SK-N-MC (cell line): ENCODE data around the gene SCCPDH.

Experiments
- EZH2 ChIP-seq: fragments of 200-600 bp; sonication (generic); IDR thresholded peaks from one replicate; pipeline ENCODE4 v1.6.1; 2017; ENCODE audit warnings: antibody characterized with exemption
- FOXP2 ChIP-seq: optimal IDR thresholded peaks from 2 replicates; pipeline ENCODE3; 2011; ENCODE audit warnings: mild to moderate bottlenecking, moderate library complexity; ENCODE audit not compliant: insufficient read depth; ENCODE audit errors: extremely low read length, control extremely low read depth
- POLR2AphosphoS5 ChIP-seq: IDR thresholded peaks from 2 replicates; pipeline ENCODE4 v1.6.1; 2012; ENCODE audit warnings: mild to moderate bottlenecking, low read depth, low read length, borderline replicate concordance

DNA sequence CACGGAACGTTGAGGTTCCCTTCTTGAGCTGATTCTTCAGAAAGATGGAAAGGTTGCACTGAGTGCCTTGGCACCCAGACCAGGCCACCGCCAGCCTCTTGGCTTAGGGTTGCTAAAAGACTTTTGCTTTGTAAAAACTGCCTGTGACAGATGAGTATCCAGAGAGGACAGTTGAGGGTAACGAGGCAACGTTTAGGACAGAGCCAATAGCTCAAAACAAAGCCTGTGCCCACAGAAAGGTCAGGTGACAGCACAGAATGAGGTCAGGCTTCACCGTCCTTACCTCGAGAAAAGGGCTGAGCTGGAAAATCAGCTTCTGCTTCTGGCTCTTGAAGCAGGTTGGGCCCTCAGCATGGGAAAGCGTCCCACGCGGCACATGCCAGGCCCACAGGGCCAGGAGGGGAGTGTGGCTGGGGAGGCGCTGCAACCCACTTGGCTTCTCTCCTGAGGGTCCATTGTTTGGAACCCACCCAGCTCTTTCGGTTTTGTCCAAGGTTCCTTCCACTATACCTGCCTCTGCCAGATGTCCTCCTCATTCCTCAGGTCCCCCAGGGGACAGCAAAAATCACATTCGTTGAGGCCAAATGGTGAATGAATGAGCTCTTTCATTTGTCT lies 55.5 kb downstream of the SCCPDH start:
- TF ChIP-seq POLR2AphosphoS5, result no peak
- TF ChIP-seq EZH2, result no peak
- no peak for TF ChIP-seq FOXP2
